SK-N-MC (cell line): ENCODE measurements around the gene RAPGEF2.

ENCODE experiments used
- DNase-seq: peaks from one replicate; pipeline ENCODE4 v3.0.0-alpha.2; 2011; ENCODE audit warnings: low read depth, low spot score
- H3K27ac ChIP-seq: fragments of 200-600 bp; sonication (generic); 2 replicates; pipeline ENCODE4 v1.5.1; 2016; ENCODE audit warnings: mixed run types
- H3K36me3 ChIP-seq: fragments of 200-600 bp; sonication (generic); 2 replicates; pipeline ENCODE4 v1.6.1; 2017; ENCODE audit warnings: antibody characterized with exemption, low read length, mixed read lengths; ENCODE audit not compliant: insufficient read depth
- H3K4me3 ChIP-seq: fragments of 200-600 bp; sonication (generic); 2 replicates; pipeline ENCODE4 v1.5.1; 2016
- H3K9ac ChIP-seq: fragments of 200-600 bp; sonication (generic); 2 replicates; pipeline ENCODE4 v1.8.0; 2017; ENCODE audit warnings: mixed run types, mixed read lengths; ENCODE audit not compliant: insufficient read length
- H3K9me3 ChIP-seq: fragments of 200-600 bp; sonication (generic); 2 replicates; pipeline ENCODE4 v1.6.1; 2017; ENCODE audit warnings: low read depth, mild to moderate bottlenecking, antibody characterized with exemption, low read length, moderate library complexity, mixed read lengths
- EZH2 ChIP-seq: fragments of 200-600 bp; sonication (generic); IDR thresholded peaks from one replicate; pipeline ENCODE4 v1.6.1; 2017; ENCODE audit warnings: antibody characterized with exemption
- FOXP2 ChIP-seq: optimal IDR thresholded peaks from 2 replicates; pipeline ENCODE3; 2011; ENCODE audit warnings: mild to moderate bottlenecking, moderate library complexity; ENCODE audit not compliant: insufficient read depth; ENCODE audit errors: extremely low read length, control extremely low read depth
- POLR2AphosphoS5 ChIP-seq: IDR thresholded peaks from 2 replicates; pipeline ENCODE4 v1.6.1; 2012; ENCODE audit warnings: mild to moderate bottlenecking, low read depth, low read length, borderline replicate concordance

Gene RAPGEF2

GRCh38 chr4:159201168-159201567 lies 98.3 kb downstream of the RAPGEF2 start:
- Histone ChIP-seq H3K9me3 (no peaks in the 10 kb centered on the region), H3K27ac (no peak overlapping the region), H3K36me3 (no peaks in the 10 kb centered on the region), H3K4me3 (no peak overlapping the region), H3K9ac (no peak overlapping the region)
- TF ChIP-seq EZH2 = no peak
- TF ChIP-seq FOXP2 = no peak
- TF ChIP-seq POLR2AphosphoS5 = no peak
- DNase-seq = no peak

GRCh38 chr4:159204566-159204965 lies 101.7 kb downstream of the RAPGEF2 start:
- DNase-seq = no peak
- H3K9me3 ChIP-seq = no peaks in the 10 kb centered on the region

GRCh38 chr4:159205466-159205865 lies 102.6 kb downstream of the RAPGEF2 start:
- no peak overlapping the region for H3K27ac ChIP-seq
- no peak overlapping the region for H3K4me3 ChIP-seq
- H3K9ac ChIP-seq = no peak overlapping the region
- H3K9me3 ChIP-seq = no peaks in the 10 kb centered on the region
- no peak for DNase-seq
- TF ChIP-seq EZH2 (no peak), POLR2AphosphoS5 (no peak), FOXP2 (no peak)
- H3K36me3 ChIP-seq = no peaks in the 10 kb centered on the region

More at GRCh38 chr4:159204566-159204965, 101.7 kb downstream of the RAPGEF2 start:
- Histone ChIP-seq H3K4me3 (no peak overlapping the region), H3K36me3 (no peaks in the 10 kb centered on the region), H3K9ac (no peak overlapping the region), H3K27ac (no peak overlapping the region)
- no peak for TF ChIP-seq FOXP2
- no peak for TF ChIP-seq EZH2
- no peak for TF ChIP-seq POLR2AphosphoS5

- TF ChIP-seq POLR2AphosphoS5 = peak; percentile 13; the same call in 1 of the 2 replicates
- TF ChIP-seq FOXP2 = no peak
- Histone ChIP-seq H3K9me3 (no peaks in the 10 kb centered on the region), H3K4me3 (peak overlapping the region; percentile 43), H3K9ac (no peak overlapping the region), H3K36me3 (no peaks in the 10 kb centered on the region), H3K27ac (no peak overlapping the region)
- DNase-seq = peak; percentile 63
These were observed 103.6 kb downstream of the RAPGEF2 start for GRCh38 chr4:159206427-159206871.

- no peaks in the 10 kb centered on the region for H3K9me3 ChIP-seq
- TF ChIP-seq FOXP2 (no peak), EZH2 (no peak)
- no peaks in the 10 kb centered on the region for H3K36me3 ChIP-seq
- no peak overlapping the region for H3K27ac ChIP-seq
- H3K9ac ChIP-seq = no peak overlapping the region
- no peak for DNase-seq
- H3K4me3 ChIP-seq = no peak overlapping the region
These were observed 106.4 kb downstream of the RAPGEF2 start for GRCh38 chr4:159209249-159209648.

- TF ChIP-seq FOXP2 (no peak), EZH2 (no peak), POLR2AphosphoS5 (no peak)
- H3K9me3 ChIP-seq = no peaks in the 10 kb centered on the region
- H3K27ac ChIP-seq = no peak overlapping the region
- H3K9ac ChIP-seq = no peak overlapping the region
- H3K4me3 ChIP-seq = no peak overlapping the region
- no peaks in the 10 kb centered on the region for H3K36me3 ChIP-seq
- DNase-seq = no peak
These were observed 108.1 kb downstream of the RAPGEF2 start for GRCh38 chr4:159210975-159211374.

GRCh38 chr4:159212675-159213293 lies 109.9 kb downstream of the RAPGEF2 start:
- no peak for TF ChIP-seq EZH2
- no peak for TF ChIP-seq POLR2AphosphoS5
- TF ChIP-seq FOXP2 = no peak
- Histone ChIP-seq H3K9me3 (no peaks in the 10 kb centered on the region), H3K9ac (no peak overlapping the region), H3K4me3 (no peak overlapping the region), H3K36me3 (no peaks in the 10 kb centered on the region), H3K27ac (no peak overlapping the region)
- DNase-seq = no peak

- no peak for DNase-seq
- no peak overlapping the region for H3K27ac ChIP-seq
- no peaks in the 10 kb centered on the region for H3K9me3 ChIP-seq
- no peak overlapping the region for H3K4me3 ChIP-seq
- TF ChIP-seq FOXP2 (no peak), POLR2AphosphoS5 (no peak), EZH2 (no peak)
- no peaks in the 10 kb centered on the region for H3K36me3 ChIP-seq
- H3K9ac ChIP-seq = no peak overlapping the region
These were observed 114.0 kb downstream of the RAPGEF2 start for GRCh38 chr4:159216834-159217233.

GRCh38 chr4:159219862-159220261 lies 117.0 kb downstream of the RAPGEF2 start:
- H3K9me3 ChIP-seq = no peaks in the 10 kb centered on the region
- H3K9ac ChIP-seq = no peak overlapping the region
- H3K27ac ChIP-seq = no peak overlapping the region
- H3K36me3 ChIP-seq = no peaks in the 10 kb centered on the region
- no peak for TF ChIP-seq EZH2
- TF ChIP-seq FOXP2 = no peak
- no peak for TF ChIP-seq POLR2AphosphoS5
- H3K4me3 ChIP-seq = no peak overlapping the region
- no peak for DNase-seq

- TF ChIP-seq EZH2 = no peak
- TF ChIP-seq POLR2AphosphoS5 = no peak
- no peak for TF ChIP-seq FOXP2
- H3K9ac ChIP-seq = no peak overlapping the region
- H3K9me3 ChIP-seq = no peaks in the 10 kb centered on the region
- H3K27ac ChIP-seq = no peak overlapping the region
- DNase-seq = no peak
- H3K4me3 ChIP-seq = no peak overlapping the region
- H3K36me3 ChIP-seq = no peaks in the 10 kb centered on the region
These were observed 117.5 kb downstream of the RAPGEF2 start for GRCh38 chr4:159220353-159220752.
